Testis (tissue), 3 donors: ENCODE data around the gene CEP152. TPM values are rescaled to one million over a fixed set of nuclear protein-coding genes. Genes with fewer than 3 reads are reported as not detected.

Source experiments
- DNase-seq: peaks from one replicate; pipeline ENCODE4 v3.0.0-alpha.2; 2019
- H3K27ac ChIP-seq, 2 donors: fragments of 200-600 bp; sonication (generic); one replicate each; pipeline ENCODE4 v1.5.1; 2019
- H3K27me3 ChIP-seq: fragments of 200-600 bp; sonication (generic); one replicate; pipeline ENCODE4 v1.5.1; 2019
- H3K36me3 ChIP-seq: fragments of 200-600 bp; sonication (generic); one replicate; pipeline ENCODE4 v1.5.1; 2017; ENCODE audit warnings: low read depth; ENCODE audit errors: missing control alignments
- H3K4me1 ChIP-seq: fragments of 200-600 bp; sonication (generic); one replicate; pipeline ENCODE4 v1.5.1; 2019
- H3K4me3 ChIP-seq, 2 donors: fragments of 200-600 bp; sonication (generic); one replicate each; pipeline ENCODE4 v1.5.1; 2017 to 2019
- H3K9me3 ChIP-seq: fragments of 200-600 bp; sonication (generic); one replicate; pipeline ENCODE4 v1.5.1; 2017
- POLR2A ChIP-seq: fragments of 450-650 bp; IDR thresholded peaks from one replicate; pipeline ENCODE4 v1.6.1; 2017; ENCODE audit warnings: antibody characterized with exemption, mild to moderate bottlenecking, moderate library complexity
- WGBS, 2 donors: methylation state at CpG; one replicate each; pipeline ENCODE4 v1.1.5; 2018; 5-methylcytosine and 5-hydroxymethylcytosine counted together
- intact Hi-C: fragments of 100-400 bp; cut with DNase I; formaldehyde crosslinking; loops from one replicate; pipeline ENCODE4 v1.15.1; 2023; ENCODE audit warnings: low total_unique reads
- polyA plus RNA-seq: library from polyadenylated mRNA; stranded (reverse); fragments of 350-450 nt; fragmentation: Illumina TruSeq; extraction: RNeasy Lipid Tissue Mini Kit (QIAGEN cat#74804); gene quantifications from one replicate; pipeline ENCODE4 v1.2.3, GENCODE V29; 2014; ENCODE audit warnings: low read depth, low replicate concordance; ENCODE audit not compliant: insufficient read depth
- total RNA-seq, 2 donors: library from RNA; depleted of rRNA; stranded (reverse); fragments of >200 nt; gene quantifications; one replicate each; pipeline ENCODE4 v1.2.3, GENCODE V29; 2016
- TF ChIP-seq, protein P1 (sequence below), 3 experiments: fragments of 450-650 bp in 2 of 3; fragments of 200-600 bp in 1 of 3; sonication (generic) in 1 of 3; IDR thresholded peaks; one replicate each; pipeline ENCODE4 v1.5.1; 2016 to 2019; ENCODE audit warnings: antibody characterized with exemption in 3 of 3, mild to moderate bottlenecking in 2 of 3, moderate library complexity in 1 of 3

The CEP152 gene
- total and polyA plus RNA-seq, 3 donors from 2014 or later: 11.5 to 66.3 (median 34.7) TPM

DNA sequence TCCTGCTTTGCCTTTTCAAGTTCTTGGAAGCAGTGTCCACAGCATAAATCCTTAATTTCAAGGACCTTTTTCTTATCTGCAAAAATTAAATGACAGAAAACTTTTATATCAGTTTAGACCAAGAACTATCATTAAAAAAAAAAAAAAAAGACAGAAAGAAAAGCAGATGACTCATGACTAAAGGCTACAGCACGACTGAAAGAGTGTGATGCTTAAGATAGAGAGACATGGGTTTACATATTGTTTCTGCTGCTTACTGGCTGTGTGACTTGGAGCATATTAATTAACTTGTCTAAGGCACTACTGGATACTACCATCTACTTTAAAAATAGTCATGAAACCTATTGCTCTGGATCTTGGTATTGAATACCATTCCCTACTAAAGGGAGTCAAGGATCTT lies 62.3 kb downstream of the CEP152 start:
- Histone ChIP-seq H3K27ac (no peak overlapping the region), H3K4me1 (no peaks in the 10 kb centered on the region), H3K36me3 (no peaks in the 10 kb centered on the region), H3K27me3 (no peaks in the 10 kb centered on the region), H3K9me3 (no peaks in the 10 kb centered on the region), H3K4me3 (no peak overlapping the region)
- TF ChIP-seq, protein P1, sequence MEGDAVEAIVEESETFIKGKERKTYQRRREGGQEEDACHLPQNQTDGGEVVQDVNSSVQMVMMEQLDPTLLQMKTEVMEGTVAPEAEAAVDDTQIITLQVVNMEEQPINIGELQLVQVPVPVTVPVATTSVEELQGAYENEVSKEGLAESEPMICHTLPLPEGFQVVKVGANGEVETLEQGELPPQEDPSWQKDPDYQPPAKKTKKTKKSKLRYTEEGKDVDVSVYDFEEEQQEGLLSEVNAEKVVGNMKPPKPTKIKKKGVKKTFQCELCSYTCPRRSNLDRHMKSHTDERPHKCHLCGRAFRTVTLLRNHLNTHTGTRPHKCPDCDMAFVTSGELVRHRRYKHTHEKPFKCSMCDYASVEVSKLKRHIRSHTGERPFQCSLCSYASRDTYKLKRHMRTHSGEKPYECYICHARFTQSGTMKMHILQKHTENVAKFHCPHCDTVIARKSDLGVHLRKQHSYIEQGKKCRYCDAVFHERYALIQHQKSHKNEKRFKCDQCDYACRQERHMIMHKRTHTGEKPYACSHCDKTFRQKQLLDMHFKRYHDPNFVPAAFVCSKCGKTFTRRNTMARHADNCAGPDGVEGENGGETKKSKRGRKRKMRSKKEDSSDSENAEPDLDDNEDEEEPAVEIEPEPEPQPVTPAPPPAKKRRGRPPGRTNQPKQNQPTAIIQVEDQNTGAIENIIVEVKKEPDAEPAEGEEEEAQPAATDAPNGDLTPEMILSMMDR (IDR thresholded peaks at IDR 0.05): no peak
- TF ChIP-seq POLR2A: no peak
- intact Hi-C loops: no loop called here
- 51 to 67% methylated on average over 1 of the region's 1 CpG for whole genome bisulfite sequencing, 2 donors
- no peak for DNase-seq

DNA sequence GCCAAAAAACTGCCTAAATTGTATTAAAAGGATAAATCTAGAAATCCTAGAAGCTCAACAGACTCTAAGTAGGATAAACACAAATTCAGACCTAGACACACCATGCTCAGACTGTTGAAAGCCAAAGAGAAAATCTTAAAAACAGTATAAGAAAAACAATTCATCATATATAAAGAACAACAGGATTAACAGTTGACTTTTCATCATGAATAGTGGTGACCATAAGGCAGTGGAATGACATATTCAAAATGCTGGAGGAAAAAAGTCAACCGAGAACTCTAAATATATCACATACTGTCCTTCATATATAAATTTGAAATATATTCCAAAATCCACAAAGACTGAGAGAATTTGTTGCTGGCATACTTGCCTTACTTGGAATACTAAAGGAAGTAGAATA lies 77.3 kb downstream of the CEP152 start:
- WGBS, 2 donors: 100% methylated on average over 1 of the region's 1 CpG
- no peak overlapping the region for H3K4me3 ChIP-seq
- H3K27me3 ChIP-seq: no peaks in the 10 kb centered on the region
- no peak overlapping the region for H3K27ac ChIP-seq
- no peak for DNase-seq
- intact Hi-C loops: no loop called here
- no peak for TF ChIP-seq POLR2A
- TF ChIP-seq, protein P1 (IDR thresholded peaks at IDR 0.05): no peak
- no peaks in the 10 kb centered on the region for H3K36me3 ChIP-seq
- H3K4me1 ChIP-seq: no peaks in the 10 kb centered on the region
- no peaks in the 10 kb centered on the region for H3K9me3 ChIP-seq

DNA sequence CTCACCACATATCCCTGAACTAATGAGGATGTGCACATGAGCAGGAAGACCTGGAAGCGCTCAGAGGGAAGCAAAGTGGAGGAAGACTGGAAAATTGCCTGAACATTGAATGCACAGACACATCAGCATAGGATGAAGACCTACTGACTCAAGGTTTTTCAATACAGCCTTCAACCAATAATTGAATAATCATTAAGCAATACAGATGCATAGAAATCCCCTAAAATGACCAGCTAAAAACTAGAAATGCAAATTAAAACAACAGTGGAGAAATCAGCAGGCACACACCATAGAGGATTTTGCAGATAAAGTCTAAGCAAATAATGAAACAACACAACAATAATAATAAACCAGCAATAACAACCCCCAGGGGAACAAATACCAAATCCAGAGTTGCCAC lies 80.4 kb downstream of the CEP152 start:
- H3K9me3 ChIP-seq: no peaks in the 10 kb centered on the region
- H3K36me3 ChIP-seq: no peaks in the 10 kb centered on the region
- intact Hi-C loops: no loop called here
- 87 to 100% methylated on average over 1 of the region's 1 CpG for WGBS, 2 donors
- TF ChIP-seq POLR2A: no peak
- TF ChIP-seq, protein P1 (IDR thresholded peaks at IDR 0.05): no peak
- no peak overlapping the region for H3K27ac ChIP-seq
- no peak overlapping the region for H3K4me3 ChIP-seq
- DNase-seq: no peak
- H3K4me1 ChIP-seq: no peaks in the 10 kb centered on the region
- H3K27me3 ChIP-seq: no peaks in the 10 kb centered on the region

DNA sequence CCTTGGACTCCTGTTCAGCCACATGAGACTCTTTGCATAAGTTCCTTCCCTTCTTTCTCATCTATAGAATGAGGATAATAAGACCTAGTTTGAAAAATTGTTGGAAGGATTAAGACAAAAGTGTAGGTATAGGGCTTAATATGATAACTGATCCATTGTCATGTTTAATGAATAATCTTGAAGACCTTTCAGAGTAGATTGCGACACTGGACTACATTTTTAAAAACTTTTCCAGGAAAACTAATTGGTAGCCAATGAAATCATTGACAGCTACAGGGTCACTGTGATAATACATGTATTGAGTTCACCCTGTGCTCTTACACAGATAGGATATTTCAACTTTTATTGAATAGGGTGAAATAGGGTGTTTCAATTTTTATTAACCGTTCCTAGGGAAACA lies 86.9 kb downstream of the CEP152 start:
- TF ChIP-seq, protein P1 (IDR thresholded peaks at IDR 0.05): no peak
- TF ChIP-seq POLR2A: no peak
- intact Hi-C loops: no loop called here
- H3K27me3 ChIP-seq: no peaks in the 10 kb centered on the region
- H3K9me3 ChIP-seq: no peaks in the 10 kb centered on the region
- H3K4me1 ChIP-seq: no peaks in the 10 kb centered on the region
- no peaks in the 10 kb centered on the region for H3K36me3 ChIP-seq
- WGBS, 2 donors: 73 to 82% methylated on average over 2 of the region's 2 CpGs
- H3K27ac ChIP-seq: peak overlapping the region in 1 of 2 donors; percentile 39
- no peak overlapping the region for H3K4me3 ChIP-seq
- DNase-seq: no peak
